Colon (tissue), 2 donors: ENCODE measurements around the gene ARHGEF11.
"Not testable (repeated sequence)": the region's sequence is repeated elsewhere in the genome, so short reads cannot be mapped to it uniquely, and the experiment has no call there.

Experiments used
- FAIRE-seq: peaks from 2 replicates; lab custom pipeline; 2012; peaks lifted over from hg19 to GRCh38; lab: Jason Lieb, UNC
- donor health status: control.
- donor health status: control.

Gene ARHGEF11

GRCh38 chr1:156929596-156930238, 115.8 kb downstream of the ARHGEF11 start:
- no peak for FAIRE-seq

- no peak for FAIRE-seq
Observed at GRCh38 chr1:156928043-156928602, 117.4 kb downstream of the ARHGEF11 start.

GRCh38 chr1:156927215-156928042, 118.1 kb downstream of the ARHGEF11 start:
- FAIRE-seq: no peak

GRCh38 chr1:156926695-156927094, 118.8 kb downstream of the ARHGEF11 start:
- FAIRE-seq: not testable (repeated sequence)

GRCh38 chr1:156926175-156926574, 119.4 kb downstream of the ARHGEF11 start:
- no peak for FAIRE-seq

GRCh38 chr1:156925154-156926010, 120.2 kb downstream of the ARHGEF11 start:
- FAIRE-seq: no peak

GRCh38 chr1:156924478-156925153, 120.9 kb downstream of the ARHGEF11 start:
- no peak for FAIRE-seq

GRCh38 chr1:156923670-156924477, 121.7 kb downstream of the ARHGEF11 start:
- no peak for FAIRE-seq

GRCh38 chr1:156922986-156923669, 122.4 kb downstream of the ARHGEF11 start:
- no peak for FAIRE-seq

- FAIRE-seq: no peak
Observed at GRCh38 chr1:156921053-156921529, 124.5 kb downstream of the ARHGEF11 start.

- no peak for FAIRE-seq
Observed at GRCh38 chr1:156920233-156921052, 125.1 kb downstream of the ARHGEF11 start, which contains the start of gene LRRC71. Gene LRRC71 (plus strand): TSS chr1:156920632. CDS start chr1:156920804, 172 bp downstream.

GRCh38 chr1:156914440-156914856, 131.1 kb downstream of the ARHGEF11 start:
- no peak for FAIRE-seq

GRCh38 chr1:156913809-156914387, 131.6 kb downstream of the ARHGEF11 start:
- FAIRE-seq: no peak

- FAIRE-seq: no peak
Observed at GRCh38 chr1:156912861-156913808, 132.4 kb downstream of the ARHGEF11 start.

GRCh38 chr1:156912310-156912709, 133.2 kb downstream of the ARHGEF11 start:
- FAIRE-seq: no peak

- FAIRE-seq: no peak
Observed at GRCh38 chr1:156911577-156912298, 133.8 kb downstream of the ARHGEF11 start.

GRCh38 chr1:156910309-156910782, 135.2 kb downstream of the ARHGEF11 start:
- FAIRE-seq: no peak
